ENCODE results near the gene HNRNPUL1.
"Not testable (repeated sequence)": the region's sequence is repeated elsewhere in the genome, so short reads cannot be mapped to it uniquely, and the experiment has no call there.

Gene HNRNPUL1

DNA sequence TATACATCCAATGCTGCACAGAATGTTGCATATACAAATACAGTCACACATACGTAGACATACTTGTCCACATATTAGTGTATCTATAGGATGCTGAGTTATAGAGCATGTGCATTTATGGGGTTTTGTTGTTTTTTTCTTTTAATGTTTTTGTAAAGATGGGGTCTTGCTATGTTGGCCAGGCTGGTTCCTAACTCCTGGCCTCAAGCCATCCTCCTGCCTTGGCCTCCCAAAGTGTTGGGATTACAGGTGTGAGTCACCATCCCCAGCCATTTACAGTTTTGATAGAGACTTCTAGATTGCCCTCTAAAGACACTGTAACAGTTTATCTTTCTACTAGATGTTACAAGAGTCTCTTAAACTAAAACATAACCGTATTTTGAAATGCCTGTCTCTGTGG, 14.3 kb downstream of the HNRNPUL1 start:
- DNase-seq: no peak

- DNase-seq: peak; percentile 37
These were observed 24.7 kb downstream of the HNRNPUL1 start for GRCh38 chr19:41288673-41289530.

DNA sequence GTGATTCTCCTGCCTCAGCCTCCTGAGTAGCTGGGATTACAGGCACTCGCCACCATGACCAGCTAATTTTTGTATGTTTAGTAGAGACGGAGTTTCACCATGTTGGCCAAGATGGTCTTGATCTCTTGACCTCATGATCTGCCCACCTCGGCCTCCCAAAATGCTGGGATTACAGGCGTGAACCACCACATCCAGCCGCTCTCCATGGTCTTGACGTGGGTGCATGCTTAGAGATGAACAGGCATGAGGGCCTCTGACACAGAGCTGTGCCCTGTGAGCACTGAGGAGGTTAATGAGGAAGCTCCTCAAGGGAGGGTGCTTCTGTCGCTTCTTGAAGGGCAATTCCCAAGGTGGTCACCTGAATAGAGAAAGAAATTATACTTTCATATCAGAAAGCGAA, 25.6 kb downstream of the HNRNPUL1 start:
- not testable (repeated sequence) for DNase-seq

- DNase-seq: no peak
These were observed 30.2 kb downstream of the HNRNPUL1 start for GRCh38 chr19:41294393-41294792.

DNA sequence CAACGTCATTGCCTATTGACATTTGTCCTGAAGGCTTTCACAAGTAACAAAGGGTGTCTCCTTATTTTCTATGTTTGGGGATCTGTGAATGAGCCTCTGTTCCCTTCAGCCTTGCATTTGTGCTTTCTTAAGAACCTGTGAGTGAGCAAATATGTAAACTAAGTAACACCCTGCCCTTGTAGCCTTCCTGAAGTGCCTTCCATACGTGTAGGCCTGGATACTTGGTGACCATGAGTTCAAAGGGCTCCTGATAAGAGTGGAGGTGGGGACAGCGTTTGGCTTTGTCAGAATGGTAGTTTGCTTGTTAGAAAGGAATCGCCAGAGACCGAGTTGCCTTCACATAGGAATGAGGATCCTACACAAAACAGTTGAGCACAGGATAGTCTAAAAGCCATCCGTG, 31.3 kb downstream of the HNRNPUL1 start:
- no peak for DNase-seq

DNA sequence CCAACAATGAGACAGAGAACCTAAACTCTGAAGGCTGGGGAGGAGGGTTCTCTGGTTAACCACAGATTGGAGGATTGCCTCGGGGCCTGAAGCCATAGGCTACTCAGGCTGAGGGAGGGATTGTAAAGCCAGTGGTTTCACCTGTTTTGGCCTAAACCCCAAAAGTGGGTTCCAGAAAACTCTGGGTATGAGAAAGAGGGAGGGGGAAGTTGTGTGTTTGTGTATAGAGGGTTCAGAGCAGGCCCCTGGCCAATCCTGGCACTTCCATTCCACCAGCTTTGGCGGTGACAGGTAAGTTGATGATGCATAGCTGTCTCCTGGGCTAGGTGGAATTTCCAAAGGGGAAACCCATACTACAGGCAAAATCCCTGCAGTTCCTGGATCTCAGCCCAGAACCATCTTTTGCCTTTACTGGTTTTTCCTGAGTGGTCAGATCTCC, 32.3 kb downstream of the HNRNPUL1 start:
- peak; percentile 35 for DNase-seq

DNA sequence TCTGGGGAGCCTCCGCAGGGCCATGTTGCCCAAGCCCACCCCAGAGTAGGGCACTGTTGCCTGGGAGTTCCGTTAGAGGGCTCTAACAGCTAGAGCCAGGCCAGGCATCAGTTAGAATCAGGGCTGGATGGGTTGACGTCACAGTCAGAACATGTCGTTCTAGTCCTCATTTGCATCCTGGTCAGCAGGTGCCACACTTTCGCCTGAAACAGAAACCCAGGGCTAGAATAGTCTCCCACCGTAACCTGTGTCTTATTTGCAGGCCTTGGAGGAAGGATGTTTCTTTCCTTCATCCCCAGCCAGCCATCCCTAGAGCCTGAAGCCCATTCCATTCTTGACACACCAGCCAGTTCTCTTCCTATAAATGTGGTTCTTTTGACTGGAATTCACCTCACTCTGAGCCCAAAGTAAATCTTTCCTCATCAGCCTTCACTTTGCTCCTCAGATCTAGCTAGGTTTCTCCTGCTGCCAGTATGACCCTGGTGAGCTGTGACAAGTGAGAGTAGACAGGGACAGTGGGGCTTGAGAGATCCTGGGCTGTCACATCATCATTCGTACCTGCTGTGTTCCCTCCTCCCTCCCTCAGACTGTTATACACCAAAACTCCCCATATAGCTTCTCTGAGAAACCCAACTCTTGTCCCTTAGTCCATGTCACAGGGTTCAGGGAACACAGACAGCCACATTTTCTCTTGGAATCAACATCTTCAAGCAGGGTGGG, 33.6 kb downstream of the HNRNPUL1 start:
- peak; percentile 59 for DNase-seq

- peak; percentile 78 for DNase-seq
These were observed 34.3 kb downstream of the HNRNPUL1 start for GRCh38 chr19:41298348-41298964.

DNA sequence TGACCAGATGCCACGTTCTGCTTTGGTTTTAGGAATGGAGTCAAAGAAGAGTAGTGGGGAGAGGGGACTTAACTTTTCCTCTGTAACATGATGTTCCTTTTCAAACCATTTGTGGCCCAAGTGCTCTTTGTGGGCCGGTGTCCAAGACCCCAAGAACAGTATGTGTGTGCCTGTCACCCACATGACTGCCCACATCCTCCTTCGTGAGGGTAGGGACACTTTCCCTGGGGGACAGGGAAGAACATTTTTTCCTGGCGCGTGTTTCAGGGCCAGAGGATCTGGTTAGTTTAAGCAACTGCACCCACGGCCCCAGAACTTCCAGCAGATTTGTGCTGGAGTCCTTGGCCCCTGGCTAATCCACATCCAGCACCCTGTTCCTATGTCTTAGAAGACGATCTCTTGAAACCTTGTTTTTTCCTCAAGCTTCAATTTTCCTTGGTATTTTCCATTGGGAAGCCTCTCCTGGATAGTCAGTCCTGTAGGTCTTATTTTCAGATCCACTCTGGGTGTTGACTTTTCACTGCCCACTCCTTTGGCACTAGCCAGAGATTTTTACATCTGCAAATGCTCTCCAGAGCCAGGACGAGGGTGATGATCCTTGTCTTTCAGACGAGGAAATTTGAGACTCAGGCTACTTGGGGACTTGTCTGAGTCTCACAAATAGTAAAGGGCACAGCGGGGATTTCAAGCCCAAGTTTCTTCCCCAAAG, 35.0 kb downstream of the HNRNPUL1 start:
- DNase-seq: no peak

DNA sequence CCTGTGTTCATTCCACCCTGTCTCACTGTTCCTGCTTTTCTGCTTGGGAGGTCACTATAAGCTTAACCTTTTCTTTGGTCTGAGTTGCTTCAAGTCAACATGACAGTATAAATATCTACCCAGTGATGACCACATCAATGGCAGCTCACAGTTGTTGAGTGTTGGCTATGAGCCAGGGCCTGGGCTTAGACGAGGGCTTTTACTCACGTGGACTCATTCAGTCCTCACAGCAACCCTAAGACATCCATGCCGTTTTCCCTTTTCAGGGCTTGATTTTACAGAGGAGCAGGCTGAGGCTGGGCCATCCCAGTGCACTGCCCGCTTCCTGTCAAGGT, 35.5 kb downstream of the HNRNPUL1 start:
- peak; percentile 66 for DNase-seq

DNA sequence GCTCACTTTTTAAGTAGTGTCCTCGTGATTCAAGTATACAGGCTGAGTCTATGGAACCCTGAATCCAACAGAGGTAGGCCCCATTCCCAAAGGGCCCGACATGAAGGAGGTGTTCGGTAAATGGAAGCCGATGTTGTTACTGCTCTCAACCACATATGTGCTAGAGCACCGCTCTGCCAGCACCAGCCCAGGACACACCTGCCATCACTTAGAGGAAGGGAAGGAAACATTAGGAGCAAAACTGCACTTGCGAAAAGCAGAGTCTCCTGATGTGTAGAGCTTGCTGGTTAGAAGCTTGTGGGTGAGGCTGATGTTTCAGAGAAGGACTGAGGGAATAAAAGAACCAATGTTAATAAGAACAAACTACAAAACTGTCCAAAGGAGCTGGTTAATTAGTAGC, 36.4 kb downstream of the HNRNPUL1 start:
- DNase-seq: no peak

DNA sequence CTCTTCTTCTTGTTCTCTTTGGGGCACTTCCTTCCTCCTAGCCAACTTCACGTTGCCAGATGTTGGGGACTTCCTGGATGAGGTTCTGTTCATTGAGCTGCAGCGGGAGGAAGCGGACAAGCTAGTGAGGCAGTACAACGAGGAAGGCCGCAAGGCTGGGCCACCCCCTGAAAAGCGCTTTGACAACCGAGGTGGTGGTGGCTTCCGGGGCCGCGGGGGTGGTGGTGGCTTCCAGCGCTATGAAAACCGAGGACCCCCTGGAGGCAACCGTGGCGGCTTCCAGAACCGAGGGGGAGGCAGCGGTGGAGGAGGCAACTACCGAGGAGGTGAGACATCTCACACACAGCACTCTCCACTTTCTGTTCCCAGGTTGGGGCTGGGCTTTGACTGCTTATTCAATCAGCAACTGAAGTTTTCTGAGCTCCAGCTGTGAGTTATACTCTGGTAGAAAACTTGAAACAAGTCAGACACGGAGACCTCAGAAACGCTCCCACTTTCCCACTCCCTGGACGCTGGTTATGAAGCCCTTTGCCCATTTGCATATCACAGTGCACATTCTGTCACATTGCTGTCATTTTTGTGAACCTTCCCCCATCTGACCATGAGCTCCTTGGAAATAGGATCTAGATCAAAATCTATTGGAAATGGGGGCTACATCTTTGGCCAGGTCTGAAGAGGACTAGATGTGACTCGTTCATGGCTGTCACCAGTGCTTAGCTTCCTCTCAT, 38.6 kb downstream of the HNRNPUL1 start:
- DNase-seq: peak; percentile 79

GRCh38 chr19:41303954-41304353, 39.8 kb downstream of the HNRNPUL1 start:
- peak; percentile 67 for DNase-seq

DNA sequence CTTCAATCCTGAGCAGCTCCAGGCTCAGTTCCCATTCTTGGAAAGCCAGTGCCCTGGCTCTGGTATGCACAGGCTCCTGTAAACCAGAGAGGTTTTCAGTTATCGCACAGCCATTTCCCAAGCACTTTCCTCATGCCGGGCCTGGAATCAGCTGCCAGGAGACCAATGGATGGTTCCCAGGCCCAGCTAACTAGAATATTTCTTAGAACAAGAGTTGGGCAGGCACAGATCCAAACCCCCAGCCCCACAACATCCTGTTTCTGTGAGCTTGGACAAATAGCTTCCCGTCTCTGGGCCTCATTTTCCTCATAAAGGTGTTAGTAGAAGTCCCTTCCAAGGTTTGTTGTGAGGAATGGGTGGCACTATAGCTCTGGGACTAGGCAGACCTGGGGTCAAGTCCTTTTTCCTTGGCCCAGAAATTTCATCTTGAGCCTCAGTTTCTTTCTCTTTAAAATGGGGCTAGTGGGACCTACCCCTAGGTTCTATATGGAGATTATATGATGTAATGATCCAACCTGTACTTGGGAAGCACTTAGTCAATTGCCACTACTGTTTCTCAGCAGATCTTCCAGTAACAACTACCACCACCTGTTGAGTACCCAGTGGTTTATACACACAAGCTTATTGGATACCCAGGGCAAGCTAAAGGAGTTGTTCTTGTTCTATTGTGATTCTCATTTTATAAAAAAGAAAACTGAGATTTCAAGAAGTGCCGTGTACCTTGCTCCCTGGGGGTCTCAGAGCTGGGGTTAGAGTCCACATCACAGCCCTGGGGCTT, 40.7 kb downstream of the HNRNPUL1 start:
- no peak for DNase-seq

GRCh38 chr19:41305927-41306793, 42.0 kb downstream of the HNRNPUL1 start:
- DNase-seq: no peak

DNA sequence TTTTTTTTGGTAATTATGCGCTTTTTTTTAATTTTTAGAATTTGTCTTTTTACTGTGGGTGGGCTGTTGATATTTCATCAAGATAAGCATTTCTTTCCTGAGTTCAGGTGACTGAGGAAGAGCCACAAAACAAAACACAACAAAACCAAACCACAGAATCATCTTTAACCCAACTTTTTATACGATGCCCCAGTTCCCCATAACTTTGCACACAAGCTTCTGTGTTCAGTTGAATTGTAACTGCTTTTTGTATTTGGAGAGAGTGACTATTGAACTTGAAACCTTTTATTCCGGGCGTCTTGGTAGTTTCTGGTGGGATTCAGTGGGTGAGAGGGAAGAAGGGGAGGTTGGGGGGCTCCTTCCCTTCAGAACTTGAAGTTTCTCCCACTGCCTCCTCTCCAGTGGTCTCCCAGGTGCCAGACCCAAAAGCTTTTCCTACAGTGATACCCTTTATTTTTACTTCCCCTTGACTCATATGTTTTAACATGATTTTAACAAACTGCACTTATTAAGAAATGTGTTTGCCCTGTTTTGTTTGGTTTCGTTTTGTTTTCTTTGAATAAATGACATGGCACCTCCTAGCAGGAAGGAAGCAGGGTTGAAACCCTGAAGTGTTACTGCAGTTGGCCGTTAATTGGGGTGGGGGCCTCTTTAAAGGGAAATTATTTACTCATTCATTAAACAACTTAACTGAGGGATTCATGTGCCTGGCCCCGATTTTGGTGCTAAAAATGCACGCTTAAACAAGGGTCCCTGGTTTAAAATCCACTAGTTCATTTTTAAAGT, 43.1 kb downstream of the HNRNPUL1 start:
- peak; percentile 65 for DNase-seq

GRCh38 chr19:41307954-41308449, 43.8 kb downstream of the HNRNPUL1 start:
- DNase-seq: no peak

DNA sequence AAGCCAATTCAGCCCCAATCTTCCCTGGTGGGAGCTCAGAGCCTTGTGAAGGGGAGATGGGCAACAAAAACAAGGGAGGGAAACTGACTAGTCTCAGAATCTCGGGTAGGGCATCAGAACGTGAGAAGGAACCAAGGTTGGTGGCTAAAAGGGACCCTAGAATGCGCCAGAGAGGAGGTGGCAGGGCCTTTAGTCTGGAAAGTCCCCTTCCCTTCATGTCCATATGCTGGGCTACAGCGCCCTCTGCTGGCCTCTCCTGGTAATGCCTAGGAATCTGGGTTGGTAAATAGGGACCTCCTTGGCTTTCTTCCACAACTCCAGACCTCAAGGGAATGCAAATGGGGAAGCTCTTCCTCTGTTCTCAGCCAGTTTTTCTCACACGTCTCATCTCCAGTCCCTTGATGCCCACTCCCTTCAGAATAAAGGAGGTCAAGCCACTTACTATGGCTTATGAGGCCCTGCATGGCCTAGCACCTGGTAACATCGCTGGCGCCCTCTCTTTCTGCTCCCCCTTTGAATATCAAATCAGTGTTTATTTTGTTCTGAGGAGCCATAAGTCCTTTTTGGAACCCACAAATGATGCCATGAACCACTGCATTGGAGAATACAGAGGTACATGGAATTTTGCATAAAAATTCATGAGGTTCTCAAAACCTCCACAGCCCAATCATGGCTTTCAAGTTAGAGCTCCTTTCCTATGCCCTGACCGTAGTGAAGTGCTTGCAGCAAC, 44.4 kb downstream of the HNRNPUL1 start:
- DNase-seq: peak; percentile 93

All from CD4-positive, alpha-beta T cell treated with Interleukin-21 for 1 hour (primary cell).